IMR-90 (cell line): ENCODE measurements around the gene LDLRAD4. TPM values are rescaled to one million over a fixed set of nuclear protein-coding genes. Genes with fewer than 3 reads are reported as not detected.

Experiments used
- ATAC-seq: fragments of 200-7000 bp; cut with Tn5 transposase; 2 replicates; pipeline ENCODE4 v1.9.1; 2020; ENCODE audit warnings: low read depth, mild to moderate bottlenecking, moderate library complexity
- BruUV-seq: library from RNA; stranded (reverse); fragments of 400-500 nt; replicated peaks from 2 replicates; lab custom pipeline; 2021; lab: Mats Ljungman, UMichigan
- CTCF ChIA-PET: fragments of 300-600 bp; formaldehyde crosslinking; extraction: SDS; loops from one replicate; lab custom pipeline; 2021; ENCODE audit warnings: antibody characterized with exemption; lab: Yijun Ruan, JAX
- POLR2A ChIA-PET: fragments of 300-600 bp; sonication (Branson Sonifier 250); formaldehyde crosslinking; loops from one replicate; lab custom pipeline; 2022; ENCODE audit warnings: antibody characterized with exemption; ENCODE audit not compliant: unreplicated experiment; lab: Charles Lee
- DNase-seq: peaks from one replicate; pipeline ENCODE4 v3.0.0; 2013
- H2AFZ ChIP-seq: replicated peaks from 2 replicates; pipeline ENCODE3; 2013; ENCODE audit warnings: low read length, mild to moderate bottlenecking; ENCODE audit not compliant: poor library complexity
- H2AK5ac ChIP-seq: 2 replicates; pipeline ENCODE4 v1.6.1; 2013; ENCODE audit warnings: low read depth, low read length, inconsistent platforms
- H2AK9ac ChIP-seq: replicated peaks from 2 replicates; pipeline ENCODE3; 2013; ENCODE audit warnings: mild to moderate bottlenecking, low read depth, low read length, moderate library complexity; ENCODE audit not compliant: poor library complexity
- H2BK120ac ChIP-seq: 2 replicates; pipeline ENCODE4 v1.6.1; 2013; ENCODE audit warnings: low read depth, low read length, inconsistent platforms
- H2BK15ac ChIP-seq: 3 replicates; pipeline ENCODE4 v1.6.1; 2013; ENCODE audit warnings: low read depth, low read length, inconsistent platforms
- H2BK20ac ChIP-seq: 2 replicates; pipeline ENCODE4 v1.6.1; 2013; ENCODE audit warnings: low read depth, mild to moderate bottlenecking, inconsistent platforms, low read length, moderate library complexity
- H2BK5ac ChIP-seq: 2 replicates; pipeline ENCODE4 v1.6.1; 2013; ENCODE audit warnings: mild to moderate bottlenecking, low read depth, low read length, inconsistent platforms; ENCODE audit not compliant: poor library complexity, severe bottlenecking
- H3K14ac ChIP-seq: replicated peaks from 2 replicates; pipeline ENCODE4 v1.6.1; 2013; ENCODE audit warnings: low read depth, low read length, inconsistent platforms
- H3K18ac ChIP-seq: 2 replicates; pipeline ENCODE4 v1.6.1; 2013; ENCODE audit warnings: low read depth, low read length, control low read depth
- H3K23ac ChIP-seq: 2 replicates; pipeline ENCODE4 v1.6.1; 2013; ENCODE audit warnings: low read depth, low read length, inconsistent platforms
- H3K27ac ChIP-seq: 2 replicates; pipeline ENCODE4 v1.5.1; 2013; ENCODE audit warnings: mild to moderate bottlenecking, control low read depth, low read length; ENCODE audit not compliant: insufficient read depth
- H3K27me3 ChIP-seq: 2 replicates; pipeline ENCODE4 v1.6.1; 2013; ENCODE audit warnings: low read length; ENCODE audit not compliant: control insufficient read depth, insufficient read depth
- H3K36me3 ChIP-seq: 2 replicates; pipeline ENCODE4 v1.6.1; 2013; ENCODE audit warnings: low read length, mixed read lengths; ENCODE audit not compliant: control insufficient read depth, insufficient read depth
- H3K4ac ChIP-seq: 2 replicates; pipeline ENCODE4 v1.6.1; 2013; ENCODE audit warnings: low read depth, low read length, inconsistent platforms
- H3K4me1 ChIP-seq: 2 replicates; pipeline ENCODE4 v1.6.1; 2013; ENCODE audit warnings: low read length, mixed read lengths; ENCODE audit not compliant: control insufficient read depth, insufficient read depth
- H3K4me2 ChIP-seq: 2 replicates; pipeline ENCODE4 v1.6.1; 2013; ENCODE audit warnings: low read depth, mild to moderate bottlenecking, control low read depth, low read length, moderate library complexity
- H3K4me3 ChIP-seq: 2 replicates; pipeline ENCODE4 v1.5.1; 2013; ENCODE audit warnings: low read depth, mild to moderate bottlenecking, control low read depth, low read length, moderate library complexity; ENCODE audit not compliant: insufficient read depth
- H3K56ac ChIP-seq: 2 replicates; pipeline ENCODE4 v1.6.1; 2013; ENCODE audit warnings: low read length, inconsistent platforms; ENCODE audit not compliant: insufficient read depth; ENCODE audit errors: extremely low read depth
- H3K79me1 ChIP-seq, 2 experiments: 2 replicates each; pipeline ENCODE4 v1.6.1; 2013; ENCODE audit warnings: low read length in 2 of 2, inconsistent platforms in 1 of 2, low read depth in 1 of 2
- H3K9ac ChIP-seq: 2 replicates; pipeline ENCODE4 v1.6.1; 2013; ENCODE audit warnings: low read depth, low read length, control low read depth
- H3K9me1 ChIP-seq: 2 replicates; pipeline ENCODE4 v1.6.1; 2013; ENCODE audit warnings: low read length, inconsistent platforms; ENCODE audit not compliant: insufficient read depth
- H3K9me3 ChIP-seq: 2 replicates; pipeline ENCODE4 v1.6.1; 2013; ENCODE audit warnings: low read length; ENCODE audit not compliant: control insufficient read depth, insufficient read depth
- H4K20me1 ChIP-seq: 2 replicates; pipeline ENCODE4 v1.6.1; 2013; ENCODE audit warnings: low read length, inconsistent platforms; ENCODE audit not compliant: insufficient read depth
- H4K5ac ChIP-seq: 2 replicates; pipeline ENCODE4 v1.6.1; 2013; ENCODE audit warnings: mild to moderate bottlenecking, low read depth, low read length, control low read depth
- H4K8ac ChIP-seq, 2 experiments: 2 replicates each; pipeline ENCODE4 v1.6.1; 2013; ENCODE audit warnings: low read depth in 2 of 2, low read length in 2 of 2, control low read depth in 1 of 2, inconsistent platforms in 1 of 2
- H4K91ac ChIP-seq: 2 replicates; pipeline ENCODE4 v1.6.1; 2013; ENCODE audit warnings: low read depth, low read length, inconsistent platforms; ENCODE audit not compliant: insufficient read depth
- BHLHE40 ChIP-seq: fragments of 150-350 bp; IDR thresholded peaks from 2 replicates; pipeline ENCODE4 v1.6.1; 2016; ENCODE audit warnings: mild to moderate bottlenecking, low read depth, low read length
- MAZ ChIP-seq: IDR thresholded peaks from 2 replicates; pipeline ENCODE4 v1.6.1; 2012; ENCODE audit warnings: low read depth, mild to moderate bottlenecking, low read length, improper control_type of control experiment, moderate library complexity, borderline replicate concordance
- RCOR1 ChIP-seq: IDR thresholded peaks from 2 replicates; pipeline ENCODE4 v1.6.1; 2012; ENCODE audit warnings: mild to moderate bottlenecking, low read length, improper control_type of control experiment; ENCODE audit not compliant: insufficient replicate concordance
- WGBS, 2 experiments: methylation state at CpG; one replicate each; pipeline versions ENCODE4 v1.1.5 to v1.1.7; 2013; ENCODE audit warnings: missing lambda C conversion rate in 2 of 2; ENCODE audit not compliant: insufficient read length in 1 of 2; ENCODE audit errors: extremely low coverage in 2 of 2; 5-methylcytosine and 5-hydroxymethylcytosine counted together
- dilution Hi-C: fragments of 300-500 bp; cut with HindIII; formaldehyde crosslinking; loops from one replicate; pipeline ENCODE4 v1.14.3; 2018; ENCODE audit warnings: low sequenced_read_pairs; ENCODE audit not compliant: unreplicated experiment
- in situ Hi-C: fragments of 300-500 bp; cut with MboI; formaldehyde crosslinking; loops from 3 replicates; pipeline ENCODE4 v1.14.3; 2019; ENCODE audit warnings: low sequenced_read_pairs, inconsistent platforms, mixed read lengths
- intact Hi-C: fragments of 100-400 bp; cut with micrococcal nuclease; formaldehyde crosslinking; loops from 2 replicates; pipeline ENCODE4 v1.10.0; 2022
- polyA plus RNA-seq, 3 experiments: library from polyadenylated mRNA; depleted of rRNA; stranded (reverse); fragments of >200 nt; gene quantifications; 2 replicates each; pipeline ENCODE4 v1.2.3, GENCODE V29; 2012; ENCODE audit warnings: low replicate concordance in 1 of 3
- total RNA-seq: library from RNA; depleted of rRNA; stranded (reverse); fragments of >200 nt; gene quantifications from 2 replicates; pipeline ENCODE4 v1.2.3, GENCODE V29; 2012

The LDLRAD4 gene
- total and polyA plus RNA-seq, 2 of the 4 experiments (the other 2 are of a cell fraction): not detected

DNA sequence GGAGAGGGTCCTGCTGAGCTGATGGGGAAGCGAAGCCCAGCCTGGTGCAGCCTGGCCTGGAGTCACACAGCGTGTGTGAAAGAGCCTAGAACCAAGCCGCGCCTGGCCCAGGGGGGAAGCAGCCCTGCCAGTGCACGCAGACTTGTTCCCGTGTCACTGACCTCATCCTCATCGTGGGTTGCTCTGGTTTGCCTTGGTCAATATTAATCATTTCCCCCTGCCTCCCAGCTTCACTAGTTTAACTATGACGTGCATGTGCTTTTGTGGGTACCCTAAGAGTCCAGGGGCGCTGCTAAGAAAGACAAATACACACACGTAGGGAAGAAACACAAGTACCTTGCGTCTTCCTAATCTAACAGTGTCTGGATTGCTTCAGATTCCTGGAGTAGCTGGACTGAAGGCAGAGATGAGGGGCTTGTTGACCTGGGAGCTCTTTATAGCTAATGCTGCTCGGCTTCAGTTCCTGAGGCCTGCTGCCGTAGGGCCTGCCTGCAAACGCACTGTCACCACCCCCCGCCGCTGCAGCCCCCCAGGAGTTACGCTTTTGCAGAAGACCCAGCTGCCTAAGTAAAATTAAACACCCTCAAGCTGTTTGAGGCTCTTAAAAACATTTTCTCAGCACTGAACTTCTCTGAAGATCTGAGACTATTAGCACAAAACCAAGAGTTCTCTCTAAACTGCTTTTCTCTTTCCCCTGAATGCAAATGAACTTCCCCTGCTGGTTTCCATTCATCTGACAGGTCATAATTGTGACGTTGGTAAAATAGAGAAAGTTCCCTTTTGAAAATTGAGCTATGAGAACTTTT is 348.6 kb downstream of the LDLRAD4 start (continued):
- TF ChIP-seq BHLHE40: no peak

DNA sequence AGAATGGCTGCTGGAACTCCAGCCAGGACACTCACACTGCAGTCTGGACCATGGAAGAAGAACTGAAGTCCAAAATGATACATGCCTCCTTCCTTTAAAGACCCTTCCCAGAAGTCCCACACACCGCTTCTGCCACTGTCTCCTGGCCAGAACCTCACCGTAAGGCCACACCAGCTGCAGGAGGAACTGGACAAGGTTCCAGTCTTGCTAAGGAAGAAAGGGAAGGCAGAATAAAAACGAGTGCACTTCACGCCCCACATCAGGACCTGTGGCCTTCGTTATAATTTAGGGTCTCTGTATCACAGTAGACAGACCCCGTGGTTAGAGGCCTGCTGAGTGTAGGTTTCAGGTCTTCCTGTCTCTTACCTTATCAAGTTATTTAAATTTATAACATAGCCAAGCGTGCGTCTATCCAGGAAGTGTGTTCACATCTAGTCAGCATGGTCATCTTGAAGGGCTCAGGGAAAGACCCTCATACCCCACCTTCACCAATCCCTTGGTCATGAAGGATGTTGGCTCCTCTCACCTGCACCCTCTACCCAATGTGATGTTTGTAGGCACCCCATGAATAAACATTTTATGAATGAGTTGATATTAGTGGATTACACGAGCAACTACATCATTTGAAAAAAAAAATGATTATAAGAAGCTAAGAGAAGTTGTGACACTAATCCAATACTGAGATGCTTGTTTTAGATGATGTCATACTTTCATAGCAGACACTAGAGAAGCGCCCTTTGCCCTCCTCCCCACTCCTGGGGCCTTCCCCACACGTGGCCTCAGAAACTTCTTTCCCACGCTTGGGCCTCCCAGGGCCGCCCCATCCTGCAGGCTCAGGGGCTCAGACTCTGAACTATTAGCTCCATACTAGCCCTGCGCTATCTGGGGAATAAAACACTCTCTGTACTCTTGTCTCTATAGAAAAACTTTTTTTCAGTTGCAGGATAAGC is 350.2 kb downstream of the LDLRAD4 start:
- TF ChIP-seq MAZ: no peak
- TF ChIP-seq RCOR1: no peak
- H3K18ac ChIP-seq: no peak overlapping the region
- H3K27me3 ChIP-seq: no peaks in the 10 kb centered on the region; the same call in 1 of the 2 replicates
- no peak for DNase-seq
- no peak overlapping the region for H4K5ac ChIP-seq
- BruUV-seq: no TSS peak
- no peaks in the 10 kb centered on the region for H3K9me1 ChIP-seq
- H3K23ac ChIP-seq: no peak overlapping the region
- H3K56ac ChIP-seq: no peak overlapping the region
- H4K20me1 ChIP-seq: no peaks in the 10 kb centered on the region
- H4K91ac ChIP-seq: no peak overlapping the region
- H3K36me3 ChIP-seq: no peaks in the 10 kb centered on the region
- no peak overlapping the region for H3K9ac ChIP-seq
- no peak overlapping the region for H2BK5ac ChIP-seq
- WGBS, 2 experiments: 59% methylated on average over 4 of the region's 14 CpGs; no CpG with 5 or more reads in 1 of the 2 experiments
- no peak overlapping the region for H3K4ac ChIP-seq
- no peak overlapping the region for H2AK9ac ChIP-seq
- intact Hi-C loops: no loop called here
- no peak overlapping the region for H2AK5ac ChIP-seq
- no peak overlapping the region for H4K8ac ChIP-seq
- H2AFZ ChIP-seq: no peak overlapping the region
- dilution Hi-C loops: no loop called here
- ChIA-PET CTCF (interaction anchor here (0.7 kb wide), 1 partner anchor 193 kb away, joined by 3 read pairs; no protein-coding TSS in a partner anchor), POLR2A (no interaction called here)
- no peak overlapping the region for H3K14ac ChIP-seq
- no peak overlapping the region for H2BK15ac ChIP-seq
- H3K79me1 ChIP-seq: no peaks in the 10 kb centered on the region
- in situ Hi-C loops: no loop called here
- no peak overlapping the region for H3K27ac ChIP-seq
- no peak overlapping the region for H2BK20ac ChIP-seq
- H3K4me1 ChIP-seq: no peaks in the 10 kb centered on the region
- no peaks in the 10 kb centered on the region for H3K9me3 ChIP-seq
- no peak overlapping the region for H3K4me2 ChIP-seq
- H2BK120ac ChIP-seq: no peak overlapping the region
- ATAC-seq: no peak
- H3K4me3 ChIP-seq: no peak overlapping the region
